Parathyroid adenoma (tissue), 2 donors: Measurements from ENCODE around the gene PTPRM.

Experiments used
- H2AFZ ChIP-seq: fragments of 300-600 bp; sonication (generic); one replicate; pipeline ENCODE4 v1.7.0; 2017; ENCODE audit warnings: antibody characterized with exemption, mild to moderate bottlenecking
- H3K27ac ChIP-seq: fragments of 300-600 bp; sonication (generic); one replicate; pipeline ENCODE4 v1.7.0; 2017
- H3K27me3 ChIP-seq: fragments of 300-600 bp; sonication (generic); one replicate; pipeline ENCODE4 v1.7.0; 2017; ENCODE audit warnings: low read length; ENCODE audit not compliant: control insufficient read depth, insufficient read depth
- H3K36me3 ChIP-seq: fragments of 300-600 bp; sonication (generic); one replicate; pipeline ENCODE4 v1.7.0; 2017; ENCODE audit warnings: low read length; ENCODE audit not compliant: control insufficient read depth, insufficient read depth
- H3K4me1 ChIP-seq: fragments of 300-600 bp; sonication (generic); one replicate; pipeline ENCODE4 v1.7.0; 2017; ENCODE audit warnings: control low read depth
- H3K4me2 ChIP-seq: fragments of 300-600 bp; sonication (generic); one replicate; pipeline ENCODE4 v1.7.0; 2017; ENCODE audit warnings: low read length
- H3K4me3 ChIP-seq: fragments of 300-600 bp; sonication (generic); one replicate; pipeline ENCODE4 v1.7.0; 2017; ENCODE audit warnings: low read depth, low read length
- H3K79me2 ChIP-seq: fragments of 300-600 bp; sonication (generic); one replicate; pipeline ENCODE4 v1.7.0; 2017; ENCODE audit warnings: control low read depth
- H3K9ac ChIP-seq: fragments of 300-600 bp; sonication (generic); one replicate; pipeline ENCODE4 v1.7.0; 2017; ENCODE audit warnings: mild to moderate bottlenecking
- H3K9me3 ChIP-seq: fragments of 300-600 bp; sonication (generic); one replicate; pipeline ENCODE4 v1.7.0; 2017; ENCODE audit warnings: low read length; ENCODE audit not compliant: control insufficient read depth
- CTCF ChIP-seq: fragments of 300-600 bp; sonication (generic); IDR thresholded peaks from one replicate; pipeline ENCODE4 v1.7.0; 2017; ENCODE audit warnings: antibody characterized with exemption, mild to moderate bottlenecking
- donor health status: primary hyperparathyroidism.

PTPRM gene

GRCh38 chr18:8197499-8197898, 630.4 kb downstream of the PTPRM start:
- Histone ChIP-seq H3K36me3 (no peaks in the 10 kb centered on the region), H3K9ac (no peak overlapping the region), H3K9me3 (no peaks in the 10 kb centered on the region), H3K4me3 (no peak overlapping the region), H3K4me2 (no peak overlapping the region), H2AFZ (no peak overlapping the region), H3K4me1 (no peaks in the 10 kb centered on the region), H3K79me2 (no peaks in the 10 kb centered on the region), H3K27ac (no peak overlapping the region), H3K27me3 (no peaks in the 10 kb centered on the region)
- TF ChIP-seq CTCF = no peak

- H3K27me3 ChIP-seq = no peaks in the 10 kb centered on the region
- H3K9me3 ChIP-seq = no peaks in the 10 kb centered on the region
- no peak overlapping the region for H3K4me2 ChIP-seq
- H3K4me1 ChIP-seq = no peaks in the 10 kb centered on the region
- no peak for TF ChIP-seq CTCF
- no peak overlapping the region for H2AFZ ChIP-seq
- no peak overlapping the region for H3K4me3 ChIP-seq
- no peaks in the 10 kb centered on the region for H3K79me2 ChIP-seq
- no peaks in the 10 kb centered on the region for H3K36me3 ChIP-seq
- no peak overlapping the region for H3K27ac ChIP-seq
- H3K9ac ChIP-seq = no peak overlapping the region
Observed at GRCh38 chr18:8207996-8208395, 640.9 kb downstream of the PTPRM start.

- Histone ChIP-seq H3K4me1 (no peaks in the 10 kb centered on the region), H3K4me2 (no peak overlapping the region), H3K27me3 (no peaks in the 10 kb centered on the region), H3K9me3 (no peaks in the 10 kb centered on the region), H3K27ac (no peak overlapping the region), H3K79me2 (no peaks in the 10 kb centered on the region), H3K9ac (no peak overlapping the region), H3K36me3 (no peaks in the 10 kb centered on the region), H2AFZ (no peak overlapping the region), H3K4me3 (no peak overlapping the region)
- TF ChIP-seq CTCF = no peak
Observed at GRCh38 chr18:8208716-8209115, 641.6 kb downstream of the PTPRM start.

- no peak for TF ChIP-seq CTCF
- H3K4me2 ChIP-seq = no peak overlapping the region
- H3K79me2 ChIP-seq = no peaks in the 10 kb centered on the region
- H3K4me1 ChIP-seq = no peaks in the 10 kb centered on the region
- no peak overlapping the region for H2AFZ ChIP-seq
- no peaks in the 10 kb centered on the region for H3K9me3 ChIP-seq
- no peak overlapping the region for H3K4me3 ChIP-seq
- no peaks in the 10 kb centered on the region for H3K27me3 ChIP-seq
- H3K9ac ChIP-seq = no peak overlapping the region
- H3K27ac ChIP-seq = no peak overlapping the region
- H3K36me3 ChIP-seq = no peaks in the 10 kb centered on the region
Observed at GRCh38 chr18:8212896-8213780, 646.0 kb downstream of the PTPRM start.

GRCh38 chr18:8215741-8216140, 648.6 kb downstream of the PTPRM start:
- no peak for TF ChIP-seq CTCF
- H3K4me3 ChIP-seq = no peak overlapping the region

More at GRCh38 chr18:8215741-8216140, 648.6 kb downstream of the PTPRM start:
- no peak overlapping the region for H2AFZ ChIP-seq
- no peak overlapping the region for H3K9ac ChIP-seq
- H3K9me3 ChIP-seq = no peaks in the 10 kb centered on the region
- H3K27me3 ChIP-seq = no peaks in the 10 kb centered on the region
- H3K79me2 ChIP-seq = no peaks in the 10 kb centered on the region
- H3K36me3 ChIP-seq = no peaks in the 10 kb centered on the region
- H3K4me2 ChIP-seq = no peak overlapping the region
- no peak overlapping the region for H3K27ac ChIP-seq
- H3K4me1 ChIP-seq = no peaks in the 10 kb centered on the region
